T-helper 1 cell treated with Interleukin-12 subunit alpha and Interleukin-12 subunit beta and Interleukin-4 antibody, amounts not matched to agents 30 ng/mL and 1 ng/mL, for 36 hours (primary cell): Measurements from ENCODE around the gene C12orf57. TPM values are rescaled to one million over a fixed set of nuclear protein-coding genes. Genes with fewer than 3 reads are reported as not detected.

Source experiments
- intact Hi-C: fragments of 100-400 bp; cut with micrococcal nuclease; formaldehyde crosslinking; loops from one replicate; pipeline ENCODE4 v1.15.1; 2024
- total RNA-seq: library from RNA; stranded (reverse); gene quantifications from 2 replicates; pipeline ENCODE4 v1.2.3, GENCODE V29; 2022

The C12orf57 gene
- total RNA-seq, 1 donor from 2014 or later: 126 TPM

GRCh38 chr12:6981152-6982052 lies 37.6 kb downstream of the C12orf57 start:
- intact Hi-C loops: no loop called here

- intact Hi-C loops: no loop called here
Observed at GRCh38 chr12:6982532-6982931, 38.7 kb downstream of the C12orf57 start.

GRCh38 chr12:6987956-6988553 lies 44.2 kb downstream of the C12orf57 start:
- intact Hi-C loops: no loop called here

Other genes with a start within 250 kb of the C12orf57 start
- gene PIANP, start 243.2 kb upstream of the C12orf57 start, total RNA-seq: 0.22 and 0.49 TPM in 2 replicates
- 29.5 and 30.6 TPM in 2 replicates for gene COPS7A, start 220.0 kb upstream of the C12orf57 start, total RNA-seq
- 116 and 124 TPM in 2 replicates for gene MLF2, start 190.9 kb upstream of the C12orf57 start, total RNA-seq
- gene PTMS, start 177.7 kb upstream of the C12orf57 start, total RNA-seq: 125 and 129 TPM in 2 replicates
- gene LAG3, start 171.5 kb upstream of the C12orf57 start, total RNA-seq: 52.2 TPM in 2 replicates
- 274 and 279 TPM in 2 replicates for gene CD4, start 154.5 kb upstream of the C12orf57 start, total RNA-seq
- gene GPR162, start 122.2 kb upstream of the C12orf57 start, total RNA-seq: 0.17 and 0.29 TPM in 2 replicates
- gene P3H3, start 115.6 kb upstream of the C12orf57 start, total RNA-seq: 1.9 and 2.7 TPM in 2 replicates
- gene GNB3, start 103.1 kb upstream of the C12orf57 start, total RNA-seq: 0.47 and 1.5 TPM in 2 replicates
- 51.7 and 64.4 TPM in 2 replicates for gene CDCA3, start 92.7 kb upstream of the C12orf57 start, total RNA-seq
- gene USP5, start 91.9 kb upstream of the C12orf57 start, total RNA-seq: 110 and 115 TPM in 2 replicates
- gene TPI1, start 76.5 kb upstream of the C12orf57 start, total RNA-seq: 913 and 928 TPM in 2 replicates
- gene SPSB2, start 70.7 kb upstream of the C12orf57 start, total RNA-seq: 15.8 and 18.2 TPM in 2 replicates
- 5.7 and 6.9 TPM in 2 replicates for gene LRRC23, start 39.2 kb upstream of the C12orf57 start, total RNA-seq
- gene ENO2, start 29.4 kb upstream of the C12orf57 start, total RNA-seq: 126 and 128 TPM in 2 replicates
- 42.9 and 44.1 TPM in 2 replicates for gene ATN1, start 16.1 kb upstream of the C12orf57 start, total RNA-seq
- gene RNU7-1, start 206 bp upstream of the C12orf57 start, total RNA-seq: not detected in 2 replicates
- gene PTPN6, start 7.3 kb downstream of the C12orf57 start, total RNA-seq: 189 and 193 TPM in 2 replicates
- gene PHB2, start 26.6 kb downstream of the C12orf57 start, total RNA-seq: 208 and 209 TPM in 2 replicates
- gene EMG1, start 26.9 kb downstream of the C12orf57 start, total RNA-seq: 65.5 and 71.1 TPM in 2 replicates
- 37.4 and 40.3 TPM in 2 replicates for gene LPCAT3, start 74.5 kb downstream of the C12orf57 start, total RNA-seq
- gene C1S, start 116.7 kb downstream of the C12orf57 start, total RNA-seq: 1.7 and 2.7 TPM in 2 replicates
- 3.1 and 3.3 TPM in 2 replicates for gene C1R, start 148.4 kb downstream of the C12orf57 start, total RNA-seq
- 33.3 and 33.7 TPM in 2 replicates for gene C1RL, start 165.2 kb downstream of the C12orf57 start, total RNA-seq
- gene RBP5, start 184.9 kb downstream of the C12orf57 start, total RNA-seq: 0.27 TPM in 1 of 2 replicates, not detected in the other
- 86.2 and 86.5 TPM in 2 replicates for gene CLSTN3, start 186.3 kb downstream of the C12orf57 start, total RNA-seq
- 21.7 and 24.5 TPM in 2 replicates for gene PEX5, start 245.7 kb downstream of the C12orf57 start, total RNA-seq